GM15510 (cell line): ENCODE data around the gene PTTG1.
A peak's percentile ranks its signal among the peaks of the same experiment; 100 is the strongest.

Experiments
- POLR2A ChIP-seq: IDR thresholded peaks from 3 replicates; pipeline ENCODE4 v1.6.1; 2011; ENCODE audit warnings: borderline replicate concordance; ENCODE audit not compliant: insufficient read length; ENCODE audit errors: extremely low read depth

The PTTG1 gene

GRCh38 chr5:160421625-160422258 lies at the start of gene PTTG1:
Gene PTTG1 (plus strand): TSS chr5:160421855. CDS start chr5:160422313, 458 bp downstream.
- peak; percentile 83 for TF ChIP-seq POLR2A

- TF ChIP-seq POLR2A, result no peak
Observed at GRCh38 chr5:160375166-160375565, 46.5 kb upstream of the PTTG1 start.

- no peak for TF ChIP-seq POLR2A
Observed at GRCh38 chr5:160375701-160376100, 46.0 kb upstream of the PTTG1 start.

GRCh38 chr5:160376416-160376815 lies 45.2 kb upstream of the PTTG1 start:
- TF ChIP-seq POLR2A, result no peak

GRCh38 chr5:160377651-160378050 lies 44.0 kb upstream of the PTTG1 start:
- TF ChIP-seq POLR2A, result no peak

GRCh38 chr5:160378330-160378729 lies 43.3 kb upstream of the PTTG1 start:
- TF ChIP-seq POLR2A, result no peak

- TF ChIP-seq POLR2A, result no peak
Observed at GRCh38 chr5:160379511-160379910, 42.1 kb upstream of the PTTG1 start.

- no peak for TF ChIP-seq POLR2A
Observed at GRCh38 chr5:160380041-160380440, 41.6 kb upstream of the PTTG1 start.

GRCh38 chr5:160382346-160382745 lies 39.3 kb upstream of the PTTG1 start:
- no peak for TF ChIP-seq POLR2A

GRCh38 chr5:160384681-160385080 lies 37.0 kb upstream of the PTTG1 start:
- TF ChIP-seq POLR2A, result no peak

- no peak for TF ChIP-seq POLR2A
Observed at GRCh38 chr5:160385496-160385895, 36.2 kb upstream of the PTTG1 start.

- TF ChIP-seq POLR2A, result no peak
Observed at GRCh38 chr5:160387445-160387844, 34.2 kb upstream of the PTTG1 start.

GRCh38 chr5:160390787-160391696 lies 30.6 kb upstream of the PTTG1 start:
- TF ChIP-seq POLR2A, result no peak

- no peak for TF ChIP-seq POLR2A
Observed at GRCh38 chr5:160395111-160395510, 26.5 kb upstream of the PTTG1 start.

GRCh38 chr5:160397492-160397891 lies 24.2 kb upstream of the PTTG1 start:
- no peak for TF ChIP-seq POLR2A

- no peak for TF ChIP-seq POLR2A
Observed at GRCh38 chr5:160398806-160399205, 22.8 kb upstream of the PTTG1 start.
